ENCODE results near the gene SCN4B.

The SCN4B gene

DNA sequence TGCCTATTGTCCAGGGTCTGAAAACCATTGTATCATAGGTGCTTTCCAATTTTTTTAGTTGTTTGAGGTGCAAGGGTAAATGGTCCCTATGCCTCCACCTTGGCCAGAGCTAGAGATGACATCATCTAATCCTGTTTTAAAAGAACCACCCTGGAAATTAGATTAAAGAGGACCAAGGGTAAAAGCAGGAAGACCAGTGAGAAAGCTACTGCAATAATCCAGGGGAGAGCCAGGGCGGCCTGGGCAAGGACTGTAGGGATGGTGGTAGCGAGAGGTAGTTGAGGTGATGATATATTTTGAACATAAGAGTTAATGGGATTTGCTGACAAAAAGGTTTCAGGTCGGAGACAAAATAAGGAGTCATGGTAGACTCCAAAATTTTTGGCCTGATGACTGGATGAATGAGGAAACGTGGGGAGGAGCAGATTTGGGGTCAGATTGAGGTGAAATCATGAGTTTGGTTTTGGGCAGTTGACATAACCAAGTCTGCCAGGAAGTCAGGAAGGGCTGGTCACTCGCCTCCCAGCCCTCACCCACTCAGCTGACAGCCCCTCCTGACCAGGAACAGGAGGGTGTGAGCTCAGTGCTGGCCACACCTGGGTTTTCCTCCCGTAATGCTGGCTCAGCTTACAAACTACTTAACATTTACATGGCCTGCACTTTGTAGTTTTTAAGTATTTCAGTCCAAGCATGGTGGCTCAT, 23.0 kb downstream of the SCN4B start:
- no peak for DNase-seq (ENCODE audit: low read depth)

DNA sequence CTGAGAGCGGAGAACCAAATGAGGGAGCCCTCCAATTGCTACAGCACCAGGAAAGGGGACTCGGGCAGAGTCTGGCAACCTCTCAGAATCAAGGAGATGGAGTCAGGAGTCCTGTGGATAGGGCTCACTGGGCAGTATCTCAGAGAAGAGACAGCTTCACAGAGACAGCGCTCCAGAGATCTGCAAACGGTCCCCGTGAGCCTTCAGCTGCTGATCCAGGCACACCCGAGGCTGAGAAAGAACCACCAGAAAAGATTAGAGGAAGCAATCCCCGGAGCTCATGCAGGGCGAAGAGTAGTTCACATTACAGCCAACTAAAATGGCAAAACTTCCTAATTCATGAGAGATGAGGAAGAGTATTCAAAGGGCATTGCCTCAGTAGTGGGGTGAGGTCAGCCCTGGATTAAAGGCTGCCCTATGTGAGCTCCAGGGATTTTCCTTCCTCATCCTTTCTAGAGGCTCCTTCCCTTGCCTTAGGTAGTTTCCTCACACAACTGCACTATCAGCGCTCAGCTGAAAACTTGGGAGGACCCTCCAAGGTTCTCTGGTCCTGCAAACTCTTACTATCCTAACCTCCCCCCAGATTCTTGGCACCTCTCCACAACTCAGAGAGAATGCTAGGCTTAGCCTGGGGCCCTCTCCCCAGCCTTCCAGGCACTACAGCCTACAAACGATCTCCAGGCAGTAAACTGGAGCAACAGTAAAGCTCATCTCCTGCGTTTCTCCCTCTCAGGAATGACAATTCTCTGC, 23.7 kb downstream of the SCN4B start:
- DNase-seq (ENCODE audit: low read depth): no peak

DNA sequence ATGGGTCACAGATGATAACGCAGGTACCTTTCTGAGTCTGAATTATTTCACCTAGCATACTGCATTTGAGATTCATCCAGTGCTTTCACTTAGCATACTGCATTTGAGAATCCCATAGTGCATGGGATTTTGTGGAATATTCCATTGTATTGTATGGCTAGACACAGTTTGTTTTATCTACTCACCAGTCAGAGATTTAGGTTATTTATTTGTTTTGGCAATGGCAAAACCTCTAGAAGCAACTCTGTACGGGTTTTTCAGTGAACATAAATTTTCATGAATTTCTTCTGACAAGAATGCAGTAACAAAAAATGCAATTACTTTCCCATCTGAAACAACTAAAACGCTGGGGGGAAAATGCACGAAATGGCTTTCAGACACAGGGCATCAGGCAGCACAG, 24.3 kb downstream of the SCN4B start:
- no peak for DNase-seq (ENCODE audit: low read depth)

DNA sequence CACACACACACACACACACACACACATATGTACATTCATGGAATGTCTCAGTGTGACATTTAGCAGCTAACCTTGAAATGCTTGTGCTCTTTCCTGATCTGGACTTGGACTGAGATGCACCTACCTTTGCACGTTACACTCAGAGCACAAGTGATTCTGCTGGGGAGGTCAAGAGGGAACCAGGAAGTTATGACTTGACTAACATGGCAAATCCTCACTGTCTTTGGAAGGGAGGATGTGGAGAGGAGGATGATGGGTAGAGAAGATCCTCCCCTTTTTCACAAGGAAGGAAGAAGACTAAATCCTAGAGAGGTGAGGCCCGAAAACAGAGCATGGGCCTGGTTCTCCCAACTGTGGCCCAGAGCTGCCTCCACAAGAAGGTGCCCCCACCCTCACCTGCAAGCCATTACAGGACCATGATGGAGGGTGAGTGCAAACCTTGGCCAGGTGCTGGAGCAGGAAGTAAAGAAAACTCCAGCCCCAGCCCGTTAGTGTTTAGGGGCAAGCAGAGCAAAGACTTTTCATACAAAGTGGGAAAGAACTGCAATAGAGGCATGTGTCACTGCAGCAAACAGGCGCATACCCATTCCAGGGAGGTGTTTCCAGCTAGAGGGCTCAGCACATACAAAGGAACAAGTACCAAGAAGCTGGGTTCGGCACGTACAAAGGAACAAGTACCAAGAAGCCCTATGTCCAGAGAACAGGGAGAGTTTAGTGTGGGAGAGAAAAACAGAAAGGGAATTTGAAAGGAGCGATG, 26.4 kb downstream of the SCN4B start:
- no peak for DNase-seq (ENCODE audit: low read depth)

DNA sequence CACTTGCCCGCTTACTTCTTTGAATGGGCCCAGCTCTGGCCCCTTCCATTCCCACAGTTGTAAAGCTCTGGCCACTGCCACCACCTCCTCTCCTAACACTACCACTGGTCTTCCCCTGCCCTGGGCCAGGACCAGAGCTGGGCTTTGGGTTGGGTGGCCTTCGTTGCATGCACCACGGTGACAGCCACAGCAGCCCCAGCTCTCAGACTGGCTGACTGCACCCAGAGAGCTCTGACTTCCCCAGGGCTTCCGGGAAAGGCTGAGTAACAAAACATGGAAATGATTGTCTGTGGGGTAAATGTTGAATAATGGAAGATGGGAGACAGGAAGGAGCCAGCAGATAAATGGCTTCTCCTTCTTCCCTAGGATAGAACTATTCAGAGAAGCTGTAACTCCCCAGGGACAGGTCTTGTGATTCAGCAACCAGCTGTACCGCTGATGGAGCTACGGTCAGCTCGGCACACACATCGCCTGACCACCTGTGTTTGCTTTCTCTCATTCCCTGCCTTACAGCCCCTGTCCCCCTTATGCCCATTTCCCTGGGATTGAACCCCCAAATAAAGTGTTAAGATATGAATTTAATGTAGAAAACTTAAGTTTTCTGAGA, 27.6 kb downstream of the SCN4B start:
- no peak for DNase-seq (ENCODE audit: low read depth)

DNA sequence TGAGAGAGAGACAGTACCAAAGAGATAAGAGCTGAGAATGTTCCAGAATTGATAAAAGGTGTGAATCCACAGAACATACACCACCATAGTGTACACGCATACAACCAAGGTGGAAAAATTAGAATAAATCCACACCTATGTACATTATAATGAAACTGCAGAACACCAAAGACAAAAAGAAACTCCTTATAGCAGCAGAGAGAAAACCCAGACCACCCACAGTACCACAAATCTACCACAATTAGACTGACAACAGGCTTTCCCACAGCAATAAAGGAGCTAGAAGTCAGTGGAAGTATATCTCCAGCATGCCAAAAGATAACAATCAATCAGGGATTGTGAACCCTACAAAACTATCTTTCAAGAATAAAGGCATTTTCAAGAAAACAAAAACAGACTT, 31.8 kb downstream of the SCN4B start:
- no peak for DNase-seq (ENCODE audit: low read depth)

DNA sequence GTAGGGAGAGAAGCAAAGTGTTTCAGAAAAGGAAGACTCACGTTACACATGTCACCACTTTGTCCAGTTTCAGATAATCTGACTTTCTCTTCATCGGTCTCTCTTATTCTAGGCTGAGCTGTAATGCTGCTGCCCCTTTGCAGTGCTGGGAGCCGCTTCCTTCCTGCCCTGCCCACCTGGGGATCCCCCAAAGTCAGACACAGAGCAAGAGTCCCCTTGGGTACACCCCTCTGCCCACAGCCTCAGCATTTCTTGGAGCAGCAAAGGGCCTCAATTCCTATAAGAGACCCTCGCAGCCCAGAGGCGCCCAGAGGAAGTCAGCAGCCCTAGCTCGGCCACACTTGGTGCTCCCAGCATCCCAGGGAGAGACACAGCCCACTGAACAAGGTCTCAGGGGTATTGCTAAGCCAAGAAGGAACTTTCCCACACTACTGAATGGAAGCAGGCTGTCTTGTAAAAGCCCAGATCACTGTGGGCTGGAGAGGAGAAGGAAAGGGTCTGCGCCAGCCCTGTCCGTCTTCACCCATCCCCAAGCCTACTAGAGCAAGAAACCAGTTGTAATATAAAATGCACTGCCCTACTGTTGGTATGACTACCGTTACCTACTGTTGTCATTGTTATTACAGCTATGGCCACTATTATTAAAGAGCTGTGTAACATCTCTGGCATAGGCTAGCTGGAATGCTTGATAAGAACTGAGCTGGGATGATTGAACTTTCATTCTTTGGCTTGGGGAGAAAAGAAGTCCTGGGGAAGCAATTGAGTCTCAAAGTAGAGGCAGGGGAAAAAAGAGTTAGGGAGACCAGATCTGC, 34.6 kb downstream of the SCN4B start:
- no peak for DNase-seq (ENCODE audit: low read depth)

DNA sequence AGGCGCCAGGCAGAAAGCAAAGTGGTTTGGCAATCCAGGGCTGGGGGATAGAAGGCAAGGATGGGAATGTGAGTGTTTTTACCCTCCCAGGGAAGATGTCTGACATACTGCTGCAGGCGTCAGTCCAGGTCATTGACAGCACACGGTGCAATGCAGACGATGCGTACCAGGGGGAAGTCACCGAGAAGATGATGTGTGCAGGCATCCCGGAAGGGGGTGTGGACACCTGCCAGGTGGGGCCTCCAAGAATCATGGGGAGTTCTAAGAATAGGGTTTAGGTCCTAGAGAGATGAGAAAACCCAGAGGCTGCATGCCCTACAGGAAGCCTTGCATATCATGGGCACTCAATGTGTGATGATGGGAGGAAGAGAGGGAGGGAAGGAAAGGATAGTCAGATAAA, 37.6 kb downstream of the SCN4B start:
- no peak for DNase-seq (ENCODE audit: low read depth)

DNA sequence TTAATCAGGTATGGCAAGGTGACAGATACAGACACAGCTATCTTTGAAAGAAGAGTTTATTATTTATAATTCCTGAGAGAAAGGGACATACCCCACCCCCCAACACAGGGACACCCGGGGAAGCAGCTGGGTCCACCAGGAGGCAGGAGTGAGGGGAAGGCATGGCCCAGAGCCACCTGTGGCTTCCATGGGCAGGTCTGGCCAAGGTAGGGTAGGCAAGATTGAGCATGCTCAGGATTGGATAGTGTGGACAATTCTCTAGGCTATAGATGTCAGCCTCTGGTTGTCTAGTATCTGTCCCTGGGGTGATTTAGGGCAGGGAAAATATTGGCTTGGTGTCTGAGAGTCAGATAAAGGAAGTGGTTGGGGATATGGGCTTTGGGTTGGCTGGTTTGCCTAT, 38.4 kb downstream of the SCN4B start:
- no peak for DNase-seq (ENCODE audit: low read depth)

DNA sequence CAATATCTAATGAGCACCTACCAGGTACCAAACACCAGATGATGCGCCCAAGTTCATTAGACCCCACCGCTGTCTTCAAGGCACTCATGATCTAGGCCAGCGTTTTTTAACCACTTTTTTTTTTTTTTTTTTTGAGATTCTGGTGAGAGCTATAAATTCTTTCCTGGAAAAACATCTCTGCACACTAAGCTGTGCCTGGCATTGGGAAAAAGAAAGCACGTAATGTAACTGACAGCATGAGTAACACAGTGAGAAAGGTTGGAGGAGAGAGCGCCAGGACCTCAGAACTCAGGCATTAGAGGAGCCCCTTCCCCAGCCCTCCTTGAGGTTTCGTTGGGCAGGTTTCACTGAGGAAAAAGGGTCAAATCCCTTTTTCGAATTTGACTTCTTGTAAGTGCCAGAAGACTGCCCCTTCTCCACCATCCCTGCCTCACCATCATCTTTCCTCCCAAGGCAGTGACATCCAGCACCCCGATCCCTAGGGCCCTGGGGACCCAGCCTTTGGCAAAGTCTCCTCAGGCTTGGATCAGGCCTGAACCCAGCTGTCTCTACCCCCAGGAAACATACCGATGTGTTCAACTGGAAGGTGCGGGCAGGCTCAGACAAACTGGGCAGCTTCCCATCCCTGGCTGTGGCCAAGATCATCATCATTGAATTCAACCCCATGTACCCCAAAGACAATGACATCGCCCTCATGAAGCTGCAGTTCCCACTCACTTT, 39.8 kb downstream of the SCN4B start:
- no peak for DNase-seq (ENCODE audit: low read depth)

DNA sequence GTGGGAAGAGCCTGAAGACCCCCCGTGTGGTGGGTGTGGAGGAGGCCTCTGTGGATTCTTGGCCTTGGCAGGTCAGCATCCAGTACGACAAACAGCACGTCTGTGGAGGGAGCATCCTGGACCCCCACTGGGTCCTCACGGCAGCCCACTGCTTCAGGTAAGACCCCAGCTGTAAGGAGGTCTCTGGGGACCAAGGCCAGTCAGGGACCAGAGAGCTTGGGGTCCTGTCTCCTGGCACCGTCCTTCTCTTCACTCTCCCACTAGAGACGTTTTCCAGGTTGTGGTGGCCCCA, 40.9 kb downstream of the SCN4B start:
- DNase-seq (ENCODE audit: low read depth): no peak

DNA sequence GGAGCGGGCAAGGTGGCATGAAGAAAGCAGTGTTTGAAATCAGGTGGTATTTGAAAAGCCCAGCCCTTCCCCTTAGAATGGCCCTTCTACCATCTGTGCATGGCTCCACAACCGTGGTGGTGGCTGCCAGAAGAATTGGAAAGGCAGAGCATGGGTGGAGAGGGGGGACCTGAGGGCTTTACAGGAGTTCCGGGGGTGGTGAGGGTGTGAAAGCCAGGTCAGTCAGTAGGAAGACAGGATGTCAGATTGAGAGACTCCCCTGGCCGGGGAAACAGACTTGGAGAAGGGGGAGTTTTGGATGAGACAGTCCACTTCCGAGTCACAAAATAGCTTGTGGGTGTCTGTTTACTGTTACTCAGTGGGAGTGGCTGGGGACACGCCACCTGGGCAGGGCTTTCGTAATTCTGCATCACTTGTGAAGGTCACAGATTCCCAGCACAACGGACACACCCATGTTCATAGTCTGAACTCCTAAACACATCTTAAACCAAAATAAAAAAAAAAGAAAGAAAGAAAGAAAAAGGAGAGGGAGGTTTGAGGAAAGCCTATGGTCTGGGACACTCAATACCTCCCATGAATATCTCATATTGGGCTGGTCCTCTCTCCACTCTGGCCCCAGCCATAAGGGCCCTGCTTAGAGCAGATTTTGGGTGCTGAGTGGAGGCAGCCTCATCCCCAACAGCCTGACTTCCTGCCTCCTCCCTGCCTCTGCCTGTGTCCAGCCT, 41.4 kb downstream of the SCN4B start:
- no peak for DNase-seq (ENCODE audit: low read depth)

DNA sequence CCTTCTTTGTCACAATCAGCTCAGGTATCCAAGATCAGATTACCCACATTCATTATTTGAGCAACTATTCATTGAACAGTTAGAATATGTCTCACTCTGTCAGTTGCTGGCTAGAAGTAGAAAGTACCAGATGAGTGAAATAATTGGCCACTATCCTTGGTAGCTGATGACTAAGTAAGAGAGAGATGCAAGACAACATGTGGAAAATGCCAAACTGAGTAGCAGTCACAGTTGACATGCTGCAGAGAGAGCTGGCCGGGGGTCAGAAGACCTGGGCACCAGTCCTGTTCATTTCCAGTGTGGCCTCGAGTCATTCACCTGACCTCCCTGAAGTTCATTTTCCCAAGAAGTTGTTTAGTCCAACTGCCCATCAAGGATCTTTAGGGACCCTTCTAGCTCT, 43.4 kb downstream of the SCN4B start:
- peak; percentile 5 for DNase-seq (ENCODE audit: low read depth)

DNA sequence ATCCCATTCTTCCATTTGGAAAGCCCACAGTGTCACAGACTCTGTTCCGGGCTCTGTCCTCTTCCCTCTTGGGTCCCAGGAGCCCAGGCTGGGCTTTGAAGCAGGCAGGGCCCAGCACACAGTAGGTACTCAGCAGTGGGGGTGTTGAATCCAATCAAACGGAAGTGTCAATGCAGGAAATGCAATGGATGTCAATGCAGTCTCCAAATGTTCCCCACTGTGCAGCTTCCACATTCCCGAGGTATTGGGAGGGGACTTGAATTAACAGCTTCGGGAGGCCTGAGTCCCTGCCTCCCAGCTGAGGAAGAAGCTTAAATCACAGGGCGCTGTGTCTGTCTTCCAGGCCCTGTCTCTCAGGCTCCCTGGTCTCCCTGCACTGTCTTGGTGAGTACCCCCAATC, 44.1 kb downstream of the SCN4B start:
- DNase-seq (ENCODE audit: low read depth): no peak

DNA sequence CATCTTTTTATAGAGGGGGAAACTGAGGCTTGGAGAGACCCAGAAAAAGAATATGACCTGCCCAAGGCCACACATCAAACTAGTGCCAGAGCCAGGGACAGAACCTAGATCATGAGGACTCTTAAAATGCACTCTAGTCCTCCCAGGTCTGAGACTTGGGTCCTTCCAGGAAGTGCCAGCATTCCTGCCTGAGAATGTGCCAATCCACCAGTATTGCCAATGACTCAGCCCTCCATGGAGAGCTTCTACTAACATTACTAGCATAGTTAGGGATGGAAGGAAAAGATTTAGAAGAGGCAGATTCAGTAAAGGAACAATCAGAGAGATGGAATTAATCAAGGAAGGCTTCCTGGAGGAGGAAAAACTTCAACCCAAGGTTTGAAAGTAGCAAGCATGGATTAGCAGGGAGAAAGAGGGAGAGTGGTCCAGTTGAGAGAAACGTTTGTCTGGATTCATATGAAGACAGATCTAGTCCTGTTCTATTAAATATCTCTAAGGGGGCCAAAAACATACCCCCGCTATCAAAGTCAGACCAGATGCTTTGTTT, 45.8 kb downstream of the SCN4B start:
- DNase-seq (ENCODE audit: low read depth): peak; percentile 3

DNA sequence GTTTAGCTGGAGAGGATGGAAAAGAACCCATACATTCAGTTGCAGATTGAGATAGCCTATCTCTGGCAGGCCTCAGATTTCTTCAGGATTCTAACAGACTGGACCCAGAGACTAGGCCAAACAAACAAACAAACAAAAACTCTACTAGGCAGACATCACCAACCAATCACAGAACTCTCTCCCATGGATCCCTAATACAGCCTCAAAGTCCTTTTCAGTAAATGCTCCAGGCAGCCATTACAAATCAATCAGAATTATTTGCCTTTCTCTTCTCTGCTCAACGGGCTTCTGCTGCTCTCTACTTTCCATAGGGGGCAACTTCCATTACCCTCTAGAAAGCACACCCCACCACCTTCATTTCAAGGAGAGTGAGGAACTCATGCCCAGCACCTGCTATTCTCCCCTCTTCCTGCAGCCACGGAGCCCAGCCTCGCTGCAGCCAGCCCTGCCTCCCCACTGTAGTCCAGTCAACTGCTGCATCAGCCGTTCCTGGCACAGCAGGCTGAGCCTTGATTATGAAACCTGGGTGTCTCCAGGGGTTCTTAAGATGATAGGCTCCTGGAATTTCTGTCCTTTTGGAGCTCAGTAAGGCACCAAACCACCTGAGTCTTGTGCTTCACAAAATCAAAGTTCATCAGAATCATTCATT, 46.8 kb downstream of the SCN4B start:
- no peak for DNase-seq (ENCODE audit: low read depth)

DNA sequence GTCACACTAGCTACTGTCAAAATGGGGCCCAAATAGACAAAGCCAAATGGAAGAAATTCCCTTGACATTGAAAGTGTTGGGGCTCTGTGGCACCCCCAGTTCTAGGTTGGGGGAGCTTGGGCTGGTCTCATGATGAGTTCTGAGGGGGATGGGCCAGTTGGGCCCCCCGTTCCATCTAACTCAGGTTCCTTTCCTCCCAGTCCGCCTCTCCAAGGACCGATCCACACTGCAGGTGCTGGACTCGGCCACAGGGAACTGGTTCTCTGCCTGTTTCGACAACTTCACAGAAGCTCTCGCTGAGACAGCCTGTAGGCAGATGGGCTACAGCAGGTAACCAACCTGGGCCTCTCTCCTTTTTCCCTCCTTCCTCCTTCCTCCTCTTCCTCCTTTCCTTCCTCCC, 48.1 kb downstream of the SCN4B start:
- no peak for DNase-seq (ENCODE audit: low read depth)

DNA sequence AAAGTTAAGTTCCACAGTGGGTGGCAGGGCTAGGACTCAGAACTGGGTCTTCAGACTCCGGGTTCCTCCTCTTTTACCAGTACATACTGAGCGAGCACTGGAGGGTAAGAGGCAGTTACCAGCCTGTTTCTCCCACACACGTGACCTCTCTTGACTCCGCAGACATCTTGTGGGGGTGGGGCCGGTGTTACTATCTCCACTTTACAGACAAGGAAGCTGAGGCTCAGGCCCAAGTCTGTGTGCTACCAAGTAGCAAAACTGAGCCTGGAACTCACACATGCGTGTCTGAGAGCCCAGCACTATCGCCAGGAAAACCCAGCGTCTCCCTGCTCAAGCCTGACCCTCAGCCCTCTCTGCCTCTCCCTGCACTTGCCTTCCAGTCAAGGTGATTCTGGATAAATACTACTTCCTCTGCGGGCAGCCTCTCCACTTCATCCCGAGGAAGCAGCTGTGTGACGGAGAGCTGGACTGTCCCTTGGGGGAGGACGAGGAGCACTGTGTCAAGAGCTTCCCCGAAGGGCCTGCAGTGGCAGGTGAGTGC, 49.8 kb downstream of the SCN4B start:
- DNase-seq (ENCODE audit: low read depth): no peak

DNA sequence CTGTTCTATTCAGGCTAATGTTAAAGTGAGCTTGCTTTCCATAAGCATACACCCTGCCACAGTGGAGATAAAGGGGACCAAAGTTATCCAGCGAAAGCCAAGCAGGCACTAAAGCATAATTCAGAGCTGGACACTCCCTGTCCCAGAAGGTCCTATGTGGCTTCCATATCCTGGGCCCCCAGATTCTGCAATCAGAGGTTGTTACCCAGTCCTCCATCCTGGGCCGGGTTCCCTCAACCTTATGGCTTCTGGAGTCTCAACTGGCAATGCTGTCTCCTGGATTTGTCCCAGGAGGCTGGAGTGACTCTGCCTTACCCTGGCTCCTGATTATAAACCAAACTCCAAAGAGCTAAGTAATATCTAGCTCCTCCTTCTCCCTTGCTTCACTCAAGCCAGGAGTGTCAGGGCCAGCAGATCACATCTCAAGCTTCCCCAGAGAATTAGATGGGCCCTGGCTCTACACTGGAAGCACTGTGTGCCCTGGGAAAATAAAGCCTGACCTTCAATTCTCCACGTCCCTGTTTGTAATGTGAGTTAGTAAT, 51.9 kb downstream of the SCN4B start:
- no peak for DNase-seq (ENCODE audit: low read depth)
